ENCODE results near the gene SLC22A31.

The SLC22A31 gene

GRCh38 chr16:89230255-89230654 lies 29.9 kb upstream of the SLC22A31 start:
- no peak for DNase-seq (ENCODE audit: low read depth)
- no peak for TF ChIP-seq CTCF (IDR thresholded peaks at IDR 0.05; ENCODE audit: control insufficient read depth, extremely low read depth, insufficient read depth)
- no peak overlapping the region for H3K4me3 ChIP-seq (ENCODE audit: low read depth, low read length)

- H3K4me3 ChIP-seq (ENCODE audit: low read depth, low read length): no peak overlapping the region
- TF ChIP-seq CTCF (IDR thresholded peaks at IDR 0.05; ENCODE audit: control insufficient read depth, extremely low read depth, insufficient read depth): no peak
- DNase-seq (ENCODE audit: low read depth): no peak
Measured at GRCh38 chr16:89224665-89225064, 24.3 kb upstream of the SLC22A31 start.

- no peak for TF ChIP-seq CTCF (IDR thresholded peaks at IDR 0.05; ENCODE audit: control insufficient read depth, extremely low read depth, insufficient read depth)
- no peak for DNase-seq (ENCODE audit: low read depth)
- no peak overlapping the region for H3K4me3 ChIP-seq (ENCODE audit: low read depth, low read length)
Measured at GRCh38 chr16:89222931-89223330, 22.6 kb upstream of the SLC22A31 start.

GRCh38 chr16:89221604-89222003 lies 21.3 kb upstream of the SLC22A31 start:
- no peak overlapping the region for H3K4me3 ChIP-seq (ENCODE audit: low read depth, low read length)
- TF ChIP-seq CTCF (IDR thresholded peaks at IDR 0.05; ENCODE audit: control insufficient read depth, extremely low read depth, insufficient read depth): no peak
- DNase-seq (ENCODE audit: low read depth): no peak

GRCh38 chr16:89219365-89219764 lies 19.0 kb upstream of the SLC22A31 start:
- DNase-seq (ENCODE audit: low read depth): no peak
- no peak for TF ChIP-seq CTCF (IDR thresholded peaks at IDR 0.05; ENCODE audit: control insufficient read depth, extremely low read depth, insufficient read depth)
- no peak overlapping the region for H3K4me3 ChIP-seq (ENCODE audit: low read depth, low read length)

GRCh38 chr16:89217388-89218191 lies 17.3 kb upstream of the SLC22A31 start, which contains the start of gene ZNF778:
TSS of gene ZNF778 (plus strand) at chr16:89217703. CDS start at chr16:89221128, 3,425 bp downstream.
- TF ChIP-seq CTCF (IDR thresholded peaks at IDR 0.05; ENCODE audit: control insufficient read depth, extremely low read depth, insufficient read depth): no peak
- peak within 1 kb of the TSS; percentile 98 for H3K4me3 ChIP-seq (ENCODE audit: low read depth, low read length)
- no peak for DNase-seq (ENCODE audit: low read depth)

- H3K4me3 ChIP-seq (ENCODE audit: low read depth, low read length): peak overlapping the region; percentile 98
- no peak for DNase-seq (ENCODE audit: low read depth)
- no peak for TF ChIP-seq CTCF (IDR thresholded peaks at IDR 0.05; ENCODE audit: control insufficient read depth, extremely low read depth, insufficient read depth)
Measured at GRCh38 chr16:89217138-89217387, 16.7 kb upstream of the SLC22A31 start.
